NT2/D1 (cell line): Measurements from ENCODE around the gene TFPI.
A peak's percentile ranks its signal among the peaks of the same experiment; 100 is the strongest.
"Not testable (repeated sequence)": the region's sequence is repeated elsewhere in the genome, so short reads cannot be mapped to it uniquely, and the experiment has no call there.

Experiments
- DNase-seq: peaks from one replicate; pipeline ENCODE4 v3.0.0-alpha.2; 2011; ENCODE audit warnings: low read depth, low spot score
- H3K27me3 ChIP-seq: 2 replicates; pipeline ENCODE4 v1.6.0; 2011; ENCODE audit warnings: mild to moderate bottlenecking; ENCODE audit not compliant: insufficient read length, insufficient read depth
- H3K36me3 ChIP-seq: 2 replicates; pipeline ENCODE4 v1.6.1; 2011; ENCODE audit warnings: mild to moderate bottlenecking, low read length, mixed read lengths; ENCODE audit not compliant: insufficient read depth, insufficient read length
- H3K4me1 ChIP-seq: 2 replicates; pipeline ENCODE4 v1.5.1; 2011; ENCODE audit not compliant: insufficient read depth, insufficient read length
- H3K4me3 ChIP-seq: 2 replicates; pipeline ENCODE4 v1.5.1; 2011; ENCODE audit warnings: low read depth; ENCODE audit not compliant: insufficient read length
- H3K9ac ChIP-seq: 2 replicates; pipeline ENCODE4 v1.6.0; 2011; ENCODE audit warnings: low read depth; ENCODE audit not compliant: insufficient read length
- H3K9me3 ChIP-seq: 2 replicates; pipeline ENCODE4 v1.5.1; 2011; ENCODE audit warnings: mild to moderate bottlenecking, low read length; ENCODE audit not compliant: insufficient read depth
- SUZ12 ChIP-seq: IDR thresholded peaks from 2 replicates; pipeline ENCODE4 v1.6.1; 2011; ENCODE audit not compliant: insufficient read length, insufficient read depth; ENCODE audit errors: extremely low read depth
- YY1 ChIP-seq: IDR thresholded peaks from 2 replicates; pipeline ENCODE4 v1.6.1; 2011; ENCODE audit not compliant: insufficient read length, insufficient read depth
- ZNF274 ChIP-seq: IDR thresholded peaks from 2 replicates; pipeline ENCODE4 v1.6.1; 2011; ENCODE audit warnings: mild to moderate bottlenecking, low read depth, low read length

Gene TFPI

GRCh38 chr2:187580462-187581124 lies 26.4 kb upstream of the TFPI start:
- H3K9ac ChIP-seq: no peak overlapping the region
- TF ChIP-seq YY1: no peak
- no peak overlapping the region for H3K4me3 ChIP-seq
- H3K4me1 ChIP-seq: no peaks in the 10 kb centered on the region
- H3K36me3 ChIP-seq: no peaks in the 10 kb centered on the region
- no peaks in the 10 kb centered on the region for H3K9me3 ChIP-seq
- peak; percentile 18 for DNase-seq
- no peaks in the 10 kb centered on the region for H3K27me3 ChIP-seq

- Histone ChIP-seq H3K27me3 (no peaks in the 10 kb centered on the region), H3K9ac (no peak overlapping the region), H3K4me1 (no peaks in the 10 kb centered on the region), H3K4me3 (no peak overlapping the region), H3K9me3 (no peaks in the 10 kb centered on the region), H3K36me3 (no peaks in the 10 kb centered on the region)
- no peak for TF ChIP-seq SUZ12
- no peak for DNase-seq
Observed at GRCh38 chr2:187577310-187577709, 23.1 kb upstream of the TFPI start.

- H3K4me1 ChIP-seq: no peaks in the 10 kb centered on the region
- DNase-seq: no peak
- no peaks in the 10 kb centered on the region for H3K9me3 ChIP-seq
- H3K36me3 ChIP-seq: no peaks in the 10 kb centered on the region
- H3K4me3 ChIP-seq: no peak overlapping the region
- TF ChIP-seq YY1: no peak
- TF ChIP-seq ZNF274: no peak
- TF ChIP-seq SUZ12: no peak
- H3K9ac ChIP-seq: no peak overlapping the region
- no peaks in the 10 kb centered on the region for H3K27me3 ChIP-seq
Observed at GRCh38 chr2:187576906-187577305, 22.7 kb upstream of the TFPI start.

- no peak overlapping the region for H3K9ac ChIP-seq
- H3K27me3 ChIP-seq: no peaks in the 10 kb centered on the region
- H3K4me3 ChIP-seq: no peak overlapping the region
- DNase-seq: no peak
- TF ChIP-seq YY1 (no peak), ZNF274 (no peak), SUZ12 (no peak)
- H3K4me1 ChIP-seq: no peaks in the 10 kb centered on the region
- H3K9me3 ChIP-seq: no peaks in the 10 kb centered on the region
- no peaks in the 10 kb centered on the region for H3K36me3 ChIP-seq
Observed at GRCh38 chr2:187575751-187576067, 21.5 kb upstream of the TFPI start.

- H3K9ac ChIP-seq: no peak overlapping the region
- no peaks in the 10 kb centered on the region for H3K9me3 ChIP-seq
- no peaks in the 10 kb centered on the region for H3K4me1 ChIP-seq
- no peaks in the 10 kb centered on the region for H3K27me3 ChIP-seq
- DNase-seq: no peak
- no peaks in the 10 kb centered on the region for H3K36me3 ChIP-seq
- no peak overlapping the region for H3K4me3 ChIP-seq
- TF ChIP-seq YY1: no peak
- no peak for TF ChIP-seq SUZ12
- no peak for TF ChIP-seq ZNF274
Observed at GRCh38 chr2:187574969-187575750, 20.9 kb upstream of the TFPI start.

- DNase-seq: no peak
- no peaks in the 10 kb centered on the region for H3K27me3 ChIP-seq
- no peaks in the 10 kb centered on the region for H3K36me3 ChIP-seq
- no peaks in the 10 kb centered on the region for H3K9me3 ChIP-seq
- no peak overlapping the region for H3K9ac ChIP-seq
- H3K4me1 ChIP-seq: no peaks in the 10 kb centered on the region
- TF ChIP-seq SUZ12 (no peak), YY1 (no peak), ZNF274 (no peak)
- no peak overlapping the region for H3K4me3 ChIP-seq
Observed at GRCh38 chr2:187573722-187574121, 19.5 kb upstream of the TFPI start.

GRCh38 chr2:187571996-187572395 lies 17.8 kb upstream of the TFPI start:
- H3K27me3 ChIP-seq, H3K36me3 ChIP-seq, DNase-seq, H3K9me3 ChIP-seq, H3K4me3 ChIP-seq, H3K9ac ChIP-seq, H3K4me1 ChIP-seq: not testable (repeated sequence)

GRCh38 chr2:187569571-187569970 lies 15.3 kb upstream of the TFPI start:
- TF ChIP-seq SUZ12 (no peak), ZNF274 (no peak), YY1 (no peak)
- Histone ChIP-seq H3K9ac (no peak overlapping the region), H3K4me3 (no peak overlapping the region), H3K36me3 (no peaks in the 10 kb centered on the region), H3K9me3 (no peaks in the 10 kb centered on the region), H3K27me3 (no peaks in the 10 kb centered on the region), H3K4me1 (no peaks in the 10 kb centered on the region)
- DNase-seq: no peak
